OCI-LY7 (cell line): ENCODE data around the gene EGFL7. TPM values are rescaled to one million over a fixed set of nuclear protein-coding genes. Genes with fewer than 3 reads are reported as not detected.

ENCODE experiments used
- BruUV-seq: library from RNA; stranded (reverse); fragments of 400-500 nt; replicated peaks from 2 replicates; lab custom pipeline; 2021; lab: Mats Ljungman, UMichigan
- CTCF ChIA-PET: fragments of 300-600 bp; sonication (Branson Sonifier 250); formaldehyde crosslinking; loops from one replicate; lab custom pipeline; 2022; ENCODE audit warnings: antibody characterized with exemption; ENCODE audit not compliant: unreplicated experiment; lab: Charles Lee
- POLR2A ChIA-PET: fragments of 300-600 bp; sonication (Branson Sonifier 250); formaldehyde crosslinking; loops from one replicate; lab custom pipeline; 2022; ENCODE audit warnings: antibody characterized with exemption; lab: Charles Lee
- DNase-seq: peaks from one replicate; pipeline ENCODE4 v3.0.0-alpha.2; 2015; ENCODE audit warnings: low spot score
- H2AFZ ChIP-seq: fragments of 200-600 bp; sonication (generic), shearing (Covaris generic); 2 replicates; pipeline ENCODE4 v1.6.1; 2014; ENCODE audit warnings: mild to moderate bottlenecking, antibody characterized with exemption, low read length, moderate library complexity
- H3K27ac ChIP-seq: fragments of 200-600 bp; sonication (generic); 2 replicates; pipeline ENCODE4 v1.5.1; 2014; ENCODE audit warnings: mixed run types, low read depth, mild to moderate bottlenecking, moderate library complexity, low read length, inconsistent platforms; ENCODE audit not compliant: poor library complexity, severe bottlenecking
- H3K36me3 ChIP-seq: fragments of 200-600 bp; sonication (generic); 2 replicates; pipeline ENCODE4 v1.6.1; 2014; ENCODE audit warnings: mild to moderate bottlenecking, antibody characterized with exemption, low read length, moderate library complexity, mixed read lengths; ENCODE audit not compliant: insufficient read depth
- H3K4me1 ChIP-seq: fragments of 200-600 bp; sonication (generic); 2 replicates; pipeline ENCODE4 v1.5.1; 2014; ENCODE audit warnings: mild to moderate bottlenecking, low read length; ENCODE audit not compliant: insufficient read depth, poor library complexity, severe bottlenecking
- H3K4me2 ChIP-seq: fragments of 200-600 bp; sonication (generic); 2 replicates; pipeline ENCODE4 v1.6.1; 2014; ENCODE audit warnings: mild to moderate bottlenecking, low read length
- H3K4me3 ChIP-seq: fragments of 200-600 bp; sonication (generic); 2 replicates; pipeline ENCODE4 v1.5.1; 2014; ENCODE audit warnings: mild to moderate bottlenecking, low read depth, low read length; ENCODE audit not compliant: poor library complexity, severe bottlenecking
- H3K79me2 ChIP-seq: fragments of 200-600 bp; sonication (generic); 2 replicates; pipeline ENCODE4 v1.6.1; 2016; ENCODE audit warnings: low read depth, mild to moderate bottlenecking, low read length, moderate library complexity, mixed read lengths; ENCODE audit not compliant: insufficient read depth
- H3K9me2 ChIP-seq: fragments of 200-600 bp; sonication (generic); 2 replicates; pipeline ENCODE4 v1.6.1; 2016; ENCODE audit warnings: mild to moderate bottlenecking, low read length, mixed read lengths; ENCODE audit not compliant: insufficient read depth
- H3K9me3 ChIP-seq: fragments of 200-600 bp; sonication (generic); 2 replicates; pipeline ENCODE4 v1.6.1; 2014; ENCODE audit warnings: mild to moderate bottlenecking, mixed run types, low read length, mixed read lengths
- H4K20me1 ChIP-seq: fragments of 200-600 bp; sonication (generic); 2 replicates; pipeline ENCODE4 v1.6.1; 2014; ENCODE audit warnings: mild to moderate bottlenecking, antibody characterized with exemption, low read length, moderate library complexity, mixed read lengths; ENCODE audit not compliant: insufficient read depth
- CTCF ChIP-seq: fragments of 200-600 bp; sonication (generic); conservative IDR thresholded peaks from 2 replicates; pipeline ENCODE4 v1.5.1; 2014; ENCODE audit warnings: mild to moderate bottlenecking, antibody characterized with exemption, low read length, moderate library complexity, mixed read lengths
- EZH2phosphoT487 ChIP-seq: fragments of 200-600 bp; sonication (generic); IDR thresholded peaks from 2 replicates; pipeline ENCODE4 v1.6.1; 2018; ENCODE audit warnings: low read depth, borderline replicate concordance, mild to moderate bottlenecking, mixed run types, antibody characterized with exemption, low read length, moderate library complexity, mixed read lengths
- intact Hi-C: fragments of 100-400 bp; cut with micrococcal nuclease; formaldehyde crosslinking; loops from one replicate; pipeline ENCODE4 v1.10.0; 2022; ENCODE audit not compliant: unreplicated experiment
- total RNA-seq, 2 experiments: library from RNA; depleted of rRNA in 1 of 2; stranded (reverse); fragments of >200 nt in 1 of 2; shearing (Covaris generic) in 1 of 2; gene quantifications; 2 replicates each; pipeline ENCODE4 v1.2.3, GENCODE V29; 2014 to 2022

Gene EGFL7
- total RNA-seq, 2 experiments from 2014 or later = not detected

GRCh38 chr9:136654820-136655535 lies 7.7 kb upstream of the EGFL7 start:
- Histone ChIP-seq H3K4me2 (no peak overlapping the region), H3K79me2 (no peaks in the 10 kb centered on the region), H3K9me2 (no peaks in the 10 kb centered on the region), H4K20me1 (no peaks in the 10 kb centered on the region), H3K4me1 (peaks cover 8% of the 10 kb centered on the region), H3K36me3 (no peaks in the 10 kb centered on the region), H3K9me3 (no peaks in the 10 kb centered on the region), H3K27ac (no peak overlapping the region), H2AFZ (no peak overlapping the region), H3K4me3 (no peak overlapping the region)
- intact Hi-C loops = no loop called here
- no peak for TF ChIP-seq EZH2phosphoT487
- TF ChIP-seq CTCF = no peak
- POLR2A ChIA-PET = interaction anchor here (0.6 kb wide), 1 partner anchor 63 kb away, joined by 3 read pairs; no protein-coding TSS in a partner anchor
- no peak for DNase-seq
- BruUV-seq = no TSS peak
- CTCF ChIA-PET = no interaction called here

- DNase-seq = no peak
- Histone ChIP-seq H3K4me3 (no peak overlapping the region), H3K9me2 (no peaks in the 10 kb centered on the region), H3K79me2 (no peaks in the 10 kb centered on the region), H3K9me3 (no peaks in the 10 kb centered on the region), H3K36me3 (no peaks in the 10 kb centered on the region), H3K27ac (no peak overlapping the region), H3K4me1 (peaks cover 8% of the 10 kb centered on the region), H4K20me1 (no peaks in the 10 kb centered on the region), H3K4me2 (peak overlapping the region; percentile 28), H2AFZ (no peak overlapping the region)
- ChIA-PET POLR2A (no interaction called here), CTCF (no interaction called here)
- no peak for TF ChIP-seq EZH2phosphoT487
- no peak for TF ChIP-seq CTCF
- BruUV-seq = no TSS peak
- intact Hi-C loops = no loop called here
These were observed 7.1 kb upstream of the EGFL7 start for GRCh38 chr9:136655536-136656182.
